Psoas muscle (tissue), 8 donors: ENCODE measurements around the gene OBP2A. TPM values are rescaled to one million over a fixed set of nuclear protein-coding genes. Genes with fewer than 3 reads are reported as not detected.

Experiments used
- ATAC-seq, 4 donors: fragments of 200-7000 bp; cut with Tn5 transposase; one replicate each; pipeline ENCODE4 v1.9.1; 2020; ENCODE audit warnings: moderate library complexity in 3 of 4, mild to moderate bottlenecking in 2 of 4
- DNase-seq, 2 donors: peaks; one replicate each; pipeline ENCODE4 v3.0.0-alpha.2; 2020
- H3K27ac ChIP-seq: fragments of 200-600 bp; one replicate; pipeline ENCODE4 v1.8.0; 2022
- H3K27me3 ChIP-seq, 3 donors: fragments of 200-600 bp in 1 of 3; one replicate each; pipeline versions ENCODE4 v1.6.1 to v1.8.0; 2013 to 2022; ENCODE audit warnings: low read length in 2 of 3, mild to moderate bottlenecking in 2 of 3, moderate library complexity in 1 of 3; ENCODE audit not compliant: insufficient read depth in 3 of 3
- H3K36me3 ChIP-seq, 2 donors: fragments of 200-600 bp in 1 of 2; one replicate each; pipeline versions ENCODE4 v1.6.1 to v1.8.0; 2013 to 2022; ENCODE audit warnings: low read depth in 1 of 2, mild to moderate bottlenecking in 1 of 2, moderate library complexity in 1 of 2; ENCODE audit not compliant: insufficient read depth in 1 of 2
- H3K4me1 ChIP-seq: fragments of 200-600 bp; one replicate; pipeline ENCODE4 v1.8.0; 2022
- H3K4me3 ChIP-seq: fragments of 200-600 bp; one replicate; pipeline ENCODE4 v1.8.0; 2022; ENCODE audit warnings: mild to moderate bottlenecking
- H3K9me3 ChIP-seq: fragments of 200-600 bp; one replicate; pipeline ENCODE4 v1.8.0; 2022
- WGBS, 3 donors: extraction: QIAGEN DNeasy Blood & Tissue Kit; methylation state at CpG; one replicate each; pipeline versions ENCODE4 v1.1.6 to v1.1.7; 2013; 5-methylcytosine and 5-hydroxymethylcytosine counted together
- intact Hi-C, 2 donors: fragments of 100-400 bp; cut with DNase I; formaldehyde crosslinking; loops; one replicate each; pipeline versions ENCODE4 v1.11.0 to v1.14.2; 2022
- polyA plus RNA-seq, 3 donors: library from polyadenylated mRNA; stranded (reverse); fragments of 200-250 nt; gene quantifications; one replicate each; pipeline ENCODE4 v1.2.3, GENCODE V29; 2013
- total RNA-seq, 4 donors: library from RNA; stranded (reverse); fragmentation: NEBNext Ultra II Directional in 2 of 4; extraction: Animal tissue kit (Norgen Biotek cat#: 25700) in 2 of 4; gene quantifications; one replicate each; pipeline versions ENCODE4 v1.2.1 to v1.2.4, GENCODE V29; 2021 to 2023
- TF ChIP-seq, protein P1 (sequence below): fragments of 200-600 bp; IDR thresholded peaks from one replicate; pipeline ENCODE4 v1.8.0; 2022; ENCODE audit warnings: antibody characterized with exemption
- donor health status: healthy with polysubstance abuse.
- donor health status: DM: no; HTN: no; CAD: no; lungs with moderate emphysema.
- donor health status: Bipolar disorder and iron deficiency.
- donor health status: healthy.
- donor health status: DM: yes; HTN: yes; CAD: no.
- donor health status: DM: no; HTN: no; CAD: no.
- donor health status: DM: no; HTN: no; CAD: no.
- donor health status: DM: yes; HTN: yes; CAD: no.

Gene OBP2A
- total and polyA plus RNA-seq, 7 donors, result not detected

DNA sequence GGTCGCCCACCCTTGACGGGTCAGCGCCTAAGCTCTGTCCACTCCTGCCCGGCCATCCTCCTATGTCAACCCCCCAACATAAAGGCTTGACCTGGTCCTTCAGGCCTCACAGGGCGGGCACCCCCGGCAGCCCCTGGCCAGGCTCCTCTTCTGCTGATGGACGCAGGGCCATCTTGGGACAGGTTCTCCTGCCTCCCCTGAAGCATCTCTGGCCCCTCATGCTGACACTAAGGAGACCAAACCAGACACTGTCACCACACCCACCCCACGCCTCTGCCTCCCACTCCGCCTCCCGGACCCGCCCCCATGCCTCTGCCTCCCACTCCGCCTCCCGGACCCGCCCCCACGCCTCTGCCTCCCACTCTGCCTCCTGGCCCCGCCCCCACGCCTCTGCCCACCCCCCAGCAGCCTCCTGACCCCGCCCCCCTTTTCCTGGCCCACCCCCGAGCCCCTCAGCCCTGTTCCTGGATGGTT lies 6.8 kb downstream of the OBP2A start:
- no peaks in the 10 kb centered on the region for H3K4me1 ChIP-seq
- no peak overlapping the region for H3K27ac ChIP-seq
- H3K9me3 ChIP-seq, result no peaks in the 10 kb centered on the region
- TF ChIP-seq, protein P1, sequence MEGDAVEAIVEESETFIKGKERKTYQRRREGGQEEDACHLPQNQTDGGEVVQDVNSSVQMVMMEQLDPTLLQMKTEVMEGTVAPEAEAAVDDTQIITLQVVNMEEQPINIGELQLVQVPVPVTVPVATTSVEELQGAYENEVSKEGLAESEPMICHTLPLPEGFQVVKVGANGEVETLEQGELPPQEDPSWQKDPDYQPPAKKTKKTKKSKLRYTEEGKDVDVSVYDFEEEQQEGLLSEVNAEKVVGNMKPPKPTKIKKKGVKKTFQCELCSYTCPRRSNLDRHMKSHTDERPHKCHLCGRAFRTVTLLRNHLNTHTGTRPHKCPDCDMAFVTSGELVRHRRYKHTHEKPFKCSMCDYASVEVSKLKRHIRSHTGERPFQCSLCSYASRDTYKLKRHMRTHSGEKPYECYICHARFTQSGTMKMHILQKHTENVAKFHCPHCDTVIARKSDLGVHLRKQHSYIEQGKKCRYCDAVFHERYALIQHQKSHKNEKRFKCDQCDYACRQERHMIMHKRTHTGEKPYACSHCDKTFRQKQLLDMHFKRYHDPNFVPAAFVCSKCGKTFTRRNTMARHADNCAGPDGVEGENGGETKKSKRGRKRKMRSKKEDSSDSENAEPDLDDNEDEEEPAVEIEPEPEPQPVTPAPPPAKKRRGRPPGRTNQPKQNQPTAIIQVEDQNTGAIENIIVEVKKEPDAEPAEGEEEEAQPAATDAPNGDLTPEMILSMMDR, result no peak
- peaks cover 0 to 8% (median 3%) of the 10 kb centered on the region in 3 donors for H3K27me3 ChIP-seq
- H3K4me3 ChIP-seq, result no peak overlapping the region
- intact Hi-C loops, result no loop called here
- WGBS, 3 donors, result 85 to 87% (median 85%) methylated on average over 13 to 19 of the region's 19 CpGs
- DNase-seq (no peak), ATAC-seq (no peak)
- H3K36me3 ChIP-seq, result no peaks in the 10 kb centered on the region

DNA sequence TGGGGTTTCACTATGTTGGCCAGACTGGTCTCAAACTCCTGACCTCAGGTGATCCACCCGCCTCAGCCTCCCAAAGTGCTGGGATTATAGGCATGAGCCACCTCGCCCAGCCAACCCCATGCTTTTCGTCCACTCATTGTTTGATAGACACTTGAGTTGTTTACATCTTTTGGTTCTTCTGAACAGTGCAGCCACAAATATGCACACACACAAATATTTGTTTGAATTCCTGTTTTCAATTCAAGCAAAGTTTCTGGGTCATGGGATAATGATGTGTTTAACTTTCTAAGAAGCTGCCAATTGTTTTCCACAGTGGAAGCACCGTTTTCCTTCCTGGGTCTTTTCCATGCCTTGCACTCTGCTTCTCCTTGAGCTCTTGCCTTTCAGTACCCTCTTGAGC lies 8.8 kb downstream of the OBP2A start:
- ATAC-seq (no peak), DNase-seq (no peak)
- Histone ChIP-seq H3K36me3 (no peaks in the 10 kb centered on the region), H3K27ac (no peak overlapping the region), H3K4me3 (no peak overlapping the region), H3K27me3 (peaks cover 0 to 5% (median 3%) of the 10 kb centered on the region in 3 donors), H3K4me1 (no peaks in the 10 kb centered on the region), H3K9me3 (no peaks in the 10 kb centered on the region)
- intact Hi-C loops, result no loop called here
- WGBS, 3 donors, result 75 to 85% (median 82%) methylated on average over 4 of the region's 4 CpGs
- TF ChIP-seq, protein P1, result no peak

DNA sequence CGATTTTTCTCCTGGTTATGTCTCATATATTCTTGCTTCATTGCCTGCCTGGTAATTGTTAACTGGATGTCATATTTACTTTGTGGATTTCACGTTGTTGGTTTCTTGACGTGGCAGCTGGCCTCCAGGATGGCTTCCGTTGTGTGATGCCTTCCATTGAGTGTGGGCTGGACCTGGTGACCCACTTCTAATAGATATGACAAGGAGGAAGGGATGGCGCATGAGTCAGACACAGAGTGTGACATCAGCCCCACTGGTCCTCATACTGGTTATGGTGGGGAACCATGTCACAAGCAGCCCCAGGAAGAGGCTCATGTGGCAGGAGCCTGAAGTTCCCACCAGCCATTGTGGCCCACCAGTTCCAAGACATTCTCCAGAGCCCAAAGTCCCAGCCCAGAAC lies 9.3 kb downstream of the OBP2A start:
- Histone ChIP-seq H3K4me1 (no peaks in the 10 kb centered on the region), H3K27me3 (peaks cover 0 to 10% (median 3%) of the 10 kb centered on the region in 3 donors), H3K36me3 (no peaks in the 10 kb centered on the region), H3K4me3 (no peak overlapping the region), H3K27ac (no peak overlapping the region), H3K9me3 (no peaks in the 10 kb centered on the region)
- DNase-seq (no peak), ATAC-seq (no peak)
- intact Hi-C loops, result no loop called here
- TF ChIP-seq, protein P1, result no peak
- 81 to 89% (median 88%) methylated on average over 5 of the region's 5 CpGs for WGBS, 3 donors

DNA sequence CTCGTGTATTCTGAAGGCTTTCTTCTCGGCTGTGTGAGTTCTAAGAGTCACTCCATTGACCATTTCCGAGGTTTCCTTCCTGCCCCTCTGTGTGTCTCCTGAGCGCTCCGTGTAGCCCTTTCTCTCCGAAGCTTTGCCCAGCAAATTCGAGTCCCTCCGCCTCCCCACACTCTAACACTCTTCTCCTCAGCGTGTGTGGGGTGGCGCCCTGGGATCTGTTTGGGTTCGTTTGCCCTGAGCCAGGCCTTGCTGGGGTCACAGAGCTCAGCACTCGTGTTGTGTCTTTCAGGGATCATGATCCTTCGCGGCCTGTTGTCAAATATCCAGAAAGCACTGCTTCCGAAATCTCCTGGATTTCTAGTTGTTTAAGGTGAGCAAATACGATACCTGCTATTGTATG lies 10.0 kb downstream of the OBP2A start:
- Histone ChIP-seq H3K4me3 (no peak overlapping the region), H3K4me1 (no peaks in the 10 kb centered on the region), H3K36me3 (no peaks in the 10 kb centered on the region), H3K27ac (no peak overlapping the region), H3K27me3 (peaks cover 0 to 11% (median 3%) of the 10 kb centered on the region in 3 donors), H3K9me3 (no peaks in the 10 kb centered on the region)
- no peak for ATAC-seq
- TF ChIP-seq, protein P1, result no peak
- intact Hi-C loops, result no loop called here
- no peak for DNase-seq
- WGBS, 3 donors, result 64 to 70% (median 67%) methylated on average over 16 of the region's 16 CpGs

DNA sequence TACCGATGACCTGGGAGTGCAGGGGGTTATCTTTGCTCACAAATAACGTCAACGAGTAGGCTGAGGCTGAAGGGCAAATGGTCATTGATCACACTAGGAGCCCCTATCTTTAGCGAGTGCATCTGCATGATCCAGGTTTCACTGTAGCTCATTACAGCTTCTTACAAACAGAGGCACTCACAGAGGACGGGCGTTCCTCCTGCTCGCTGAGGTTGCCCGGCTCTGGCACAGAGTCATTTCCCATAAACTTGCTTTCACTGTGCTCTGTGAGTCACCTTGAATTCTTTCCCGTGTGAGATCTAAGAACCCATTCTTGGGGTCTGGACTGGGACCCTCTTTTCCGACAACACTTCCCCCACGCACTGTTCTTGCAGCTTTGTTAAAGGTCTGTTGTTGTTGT lies 13.7 kb downstream of the OBP2A start:
- TF ChIP-seq, protein P1, result no peak
- Histone ChIP-seq H3K4me1 (no peaks in the 10 kb centered on the region), H3K36me3 (no peaks in the 10 kb centered on the region), H3K27ac (no peak overlapping the region), H3K9me3 (no peaks in the 10 kb centered on the region), H3K4me3 (no peak overlapping the region), H3K27me3 (peaks cover 0 to 34% (median 1%) of the 10 kb centered on the region in 3 donors)
- intact Hi-C loops, result no loop called here
- no peak for ATAC-seq
- WGBS, 3 donors, result 66% methylated on average over 11 of the region's 11 CpGs
- no peak for DNase-seq
